Ishikawa (cell line): ENCODE results near the gene MAP2.

Experiments used
- CEBPB ChIP-seq: IDR thresholded peaks from 2 replicates; pipeline ENCODE4 v1.6.1; 2012
- CREB1 ChIP-seq: IDR thresholded peaks from 2 replicates; pipeline ENCODE4 v1.6.1; 2012; ENCODE audit warnings: low read depth
- EGR1 ChIP-seq: IDR thresholded peaks from 2 replicates; pipeline ENCODE4 v1.6.1; 2012
- EP300 ChIP-seq: IDR thresholded peaks from 2 replicates; pipeline ENCODE4 v1.6.1; 2012; ENCODE audit warnings: borderline replicate concordance
- FOXM1 ChIP-seq: IDR thresholded peaks from 2 replicates; pipeline ENCODE4 v1.6.1; 2012; ENCODE audit warnings: low read depth, borderline replicate concordance
- MAX ChIP-seq: IDR thresholded peaks from 2 replicates; pipeline ENCODE4 v1.6.1; 2012
- NFIC ChIP-seq: IDR thresholded peaks from 2 replicates; pipeline ENCODE4 v1.6.1; 2012
- RAD21 ChIP-seq: IDR thresholded peaks from 2 replicates; pipeline ENCODE4 v1.6.1; 2012; ENCODE audit warnings: low read depth
- REST ChIP-seq: IDR thresholded peaks from 2 replicates; pipeline ENCODE4 v1.6.1; 2012; ENCODE audit warnings: low read depth, mild to moderate bottlenecking
- TAF1 ChIP-seq: IDR thresholded peaks from 2 replicates; pipeline ENCODE4 v1.6.1; 2012; ENCODE audit warnings: low read depth, mild to moderate bottlenecking
- TCF12 ChIP-seq: IDR thresholded peaks from 2 replicates; pipeline ENCODE4 v1.6.1; 2012; ENCODE audit warnings: low read depth
- TEAD4 ChIP-seq: IDR thresholded peaks from 2 replicates; pipeline ENCODE4 v1.6.1; 2012
- USF1 ChIP-seq: IDR thresholded peaks from 2 replicates; pipeline ENCODE4 v1.6.1; 2012
- YY1 ChIP-seq: IDR thresholded peaks from 2 replicates; pipeline ENCODE4 v1.6.1; 2012; ENCODE audit warnings: low read depth
- ZBTB7A ChIP-seq: IDR thresholded peaks from 2 replicates; pipeline ENCODE4 v1.6.1; 2012; ENCODE audit warnings: low read depth

Gene MAP2

GRCh38 chr2:209416913-209417312 lies 6.9 kb upstream of the MAP2 start:
- no peak for TF ChIP-seq FOXM1
- no peak for TF ChIP-seq RAD21
- no peak for TF ChIP-seq EP300
- no peak for TF ChIP-seq CREB1
- TF ChIP-seq ZBTB7A = no peak
- no peak for TF ChIP-seq YY1
- no peak for TF ChIP-seq TCF12
- TF ChIP-seq EGR1 = no peak
- no peak for TF ChIP-seq NFIC
- no peak for TF ChIP-seq REST
- TF ChIP-seq USF1 = no peak

DNA sequence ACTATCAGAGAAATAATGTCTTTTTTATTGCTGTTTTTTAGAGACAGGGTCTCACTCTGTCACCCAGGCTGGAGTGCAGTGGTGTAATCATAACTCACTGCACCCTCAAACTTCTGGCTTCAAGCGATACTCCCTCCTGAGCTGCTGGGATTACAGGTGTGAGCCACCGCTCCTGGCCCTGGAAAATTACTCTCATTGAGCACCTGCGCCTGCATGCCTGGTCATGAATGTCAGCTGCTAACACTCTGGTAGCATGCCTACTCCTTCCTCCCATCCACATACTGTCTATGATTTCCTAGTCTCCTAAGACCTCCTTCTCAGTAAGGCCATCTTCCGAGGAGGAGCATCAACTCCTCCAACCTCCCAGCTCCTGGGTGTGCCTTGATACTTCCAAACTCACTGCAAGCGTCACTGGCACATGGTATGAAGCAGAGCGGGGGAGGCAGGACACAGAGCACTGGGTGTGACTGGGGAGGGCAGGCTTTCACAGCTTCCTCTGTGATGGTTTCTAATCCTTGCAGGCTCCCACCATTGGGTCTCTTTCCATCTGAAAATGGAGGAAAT lies 1.6 kb upstream of the MAP2 start:
- TF ChIP-seq TCF12 = no peak
- no peak for TF ChIP-seq RAD21
- no peak for TF ChIP-seq EGR1
- no peak for TF ChIP-seq TAF1
- no peak for TF ChIP-seq EP300
- TF ChIP-seq ZBTB7A = no peak
- TF ChIP-seq TEAD4 = no peak
- TF ChIP-seq NFIC = no peak
- no peak for TF ChIP-seq REST
- no peak for TF ChIP-seq CREB1

- TF ChIP-seq ZBTB7A (no peak), TAF1 (no peak), USF1 (no peak), RAD21 (no peak), CREB1 (no peak), CEBPB (no peak)
Measured at GRCh38 chr2:209424199-209424701, 403 bp downstream of the MAP2 start.

DNA sequence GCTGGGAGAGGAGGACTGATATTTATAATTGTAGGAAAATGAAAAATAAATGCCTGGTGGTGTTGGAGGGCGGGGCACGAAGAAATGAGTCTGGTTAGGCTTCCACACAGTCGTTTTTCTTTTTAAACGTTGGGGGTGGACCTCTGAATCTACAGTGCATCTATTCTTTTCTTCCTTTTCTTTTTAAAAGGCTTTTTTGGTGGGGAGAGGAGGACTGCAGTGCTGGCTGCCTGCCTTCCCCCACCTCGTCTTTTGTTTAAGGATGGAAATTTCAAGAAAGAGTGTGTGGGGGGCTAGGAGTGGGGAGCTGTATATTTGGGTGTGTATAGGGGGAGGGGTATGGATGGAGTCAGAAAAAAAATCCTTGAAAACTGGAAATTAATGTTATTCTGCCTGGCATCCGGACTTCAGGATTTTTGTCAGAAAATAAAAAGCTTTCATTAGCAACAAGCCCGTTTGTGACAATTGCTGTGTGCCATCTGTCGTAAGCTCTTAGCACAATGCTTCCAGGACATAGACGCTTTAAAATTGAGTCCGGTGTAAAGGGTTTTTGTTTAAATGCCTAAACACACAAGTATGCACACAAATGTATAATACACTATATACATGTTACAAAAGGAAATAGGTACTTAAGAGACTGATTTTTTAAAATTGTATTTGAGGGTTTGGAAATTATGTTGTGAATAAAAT lies 1.1 kb downstream of the MAP2 start:
- no peak for TF ChIP-seq MAX
- TF ChIP-seq TEAD4 = no peak
- no peak for TF ChIP-seq EP300
- TF ChIP-seq ZBTB7A = no peak
- TF ChIP-seq CREB1 = no peak
- TF ChIP-seq TAF1 = no peak
- no peak for TF ChIP-seq CEBPB
- TF ChIP-seq YY1 = no peak

DNA sequence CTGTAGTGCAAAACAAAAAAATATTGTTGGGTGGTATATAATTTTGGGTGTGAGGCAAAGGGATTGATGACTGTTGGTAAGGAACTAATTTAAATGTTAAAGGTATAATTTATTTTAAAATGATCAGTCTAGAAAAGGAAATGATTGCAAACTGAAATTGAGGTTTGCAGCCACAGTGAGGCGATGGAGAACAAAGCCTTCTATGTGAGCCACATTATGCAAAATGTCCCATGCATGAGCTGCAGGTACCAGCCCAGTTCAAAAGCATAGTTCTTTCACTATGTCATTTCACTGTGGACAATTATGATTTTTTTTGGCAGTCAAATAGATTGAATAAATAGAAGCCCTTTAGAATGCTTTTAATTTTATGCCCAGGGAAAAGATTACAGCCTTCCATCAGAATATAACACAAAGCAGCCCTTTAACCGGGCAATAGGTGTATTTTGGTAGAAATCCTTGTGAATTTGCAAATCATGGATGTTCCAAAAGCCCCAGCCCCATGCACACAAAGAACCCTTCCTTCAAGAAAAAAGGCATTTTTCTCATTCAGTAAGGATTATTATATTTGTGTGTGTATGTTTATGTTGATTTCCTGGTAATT lies 1.7 kb downstream of the MAP2 start:
- no peak for TF ChIP-seq NFIC
- TF ChIP-seq TCF12 = 0 out of 2 replicates have a peak, but pooled peaks have one; percentile 20
- no peak for TF ChIP-seq FOXM1
- no peak for TF ChIP-seq REST
- TF ChIP-seq RAD21 = peak; percentile 75
- TF ChIP-seq EGR1 = no peak
